Activated B cell treated with CpG ODN at 0.5 μM for 24 hours (primary cell): Measurements from ENCODE around the gene MAPK10. TPM values are rescaled to one million over a fixed set of nuclear protein-coding genes. Genes with fewer than 3 reads are reported as not detected.

Source experiments
- ATAC-seq: fragments of 200-7000 bp; cut with Tn5 transposase; one replicate; pipeline ENCODE4 v1.10.0; 2021; ENCODE audit warnings: low read depth, mild to moderate bottlenecking, moderate library complexity
- CTCF ChIA-PET: fragments of 350-600 bp; sonication (Branson Sonifier 250); formaldehyde crosslinking; loops from one replicate; lab custom pipeline; 2021; ENCODE audit warnings: antibody characterized with exemption; lab: Charles Lee
- POLR2A ChIA-PET: fragments of 350-600 bp; sonication (Branson Sonifier 250); formaldehyde crosslinking; loops from one replicate; lab custom pipeline; 2021; ENCODE audit warnings: antibody characterized with exemption; lab: Charles Lee
- DNase-seq: peaks from one replicate; pipeline ENCODE4 v3.0.0; 2022
- H3K27ac Mint-ChIP-seq: one replicate; pipeline ENCODE4 v1.8.0; 2020; ENCODE audit warnings: mixed read lengths
- H3K27me3 Mint-ChIP-seq: one replicate; pipeline ENCODE4 v1.8.0; 2021; ENCODE audit warnings: mixed read lengths
- H3K36me3 Mint-ChIP-seq: one replicate; pipeline ENCODE4 v1.8.0; 2021; ENCODE audit warnings: low read depth, mixed read lengths
- H3K4me1 Mint-ChIP-seq: one replicate; pipeline ENCODE4 v1.8.0; 2021; ENCODE audit warnings: mixed read lengths
- H3K4me3 Mint-ChIP-seq: one replicate; pipeline ENCODE4 v1.8.0; 2020; ENCODE audit warnings: mild to moderate bottlenecking, mixed read lengths
- H3K9me3 Mint-ChIP-seq: one replicate; pipeline ENCODE4 v1.8.0; 2020; ENCODE audit warnings: mixed read lengths
- intact Hi-C: fragments of 100-400 bp; cut with micrococcal nuclease; formaldehyde crosslinking; loops from one replicate; pipeline ENCODE4 v1.15.1; 2024
- total RNA-seq: library from RNA; stranded (reverse); gene quantifications from 2 replicates; pipeline ENCODE4 v1.2.3, GENCODE V29; 2022
- TF ChIP-seq, protein P1 (sequence below): fragments of 200-600 bp; IDR thresholded peaks from one replicate; pipeline ENCODE4 v1.8.0; 2022; ENCODE audit warnings: antibody characterized with exemption, mild to moderate bottlenecking

MAPK10 gene
- total RNA-seq, 1 donor from 2014 or later: 0.75 TPM

DNA sequence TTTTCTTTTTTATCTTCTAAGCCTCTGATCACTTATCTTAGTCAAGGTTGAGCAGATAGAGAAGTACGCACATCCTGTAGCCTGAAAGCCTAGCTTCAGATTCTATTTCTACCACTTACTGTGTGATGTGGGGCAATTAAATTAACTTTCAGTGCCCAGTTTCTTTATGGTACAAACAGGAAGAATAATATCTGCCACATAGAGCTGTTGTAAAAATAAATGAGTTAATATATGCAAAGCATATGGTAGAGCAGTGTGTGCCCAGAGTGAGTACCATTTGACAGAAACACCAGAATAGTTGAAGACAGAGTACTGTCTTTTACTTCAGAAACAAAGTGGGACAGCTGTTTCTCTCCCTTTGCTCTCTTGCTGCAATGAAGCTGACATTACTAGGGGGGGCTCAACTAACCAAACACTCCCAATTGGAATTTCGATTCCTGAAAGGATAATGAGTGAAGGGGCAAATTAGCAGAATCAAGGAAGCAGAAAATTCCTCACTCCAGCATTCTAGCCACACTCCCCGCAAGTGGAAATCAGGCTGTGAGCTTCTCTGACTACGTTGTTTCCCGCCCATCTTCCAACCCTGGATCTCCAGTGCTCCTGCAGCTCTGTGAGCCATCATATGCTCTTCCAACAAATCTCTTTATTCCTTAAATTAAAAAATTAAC lies 80.4 kb downstream of the MAPK10 start:
- intact Hi-C loops: no loop called here
- Mint-ChIP-seq H3K4me1 (peaks cover 17% of the 10 kb centered on the region), H3K9me3 (no peaks in the 10 kb centered on the region), H3K4me3 (no peak overlapping the region), H3K27me3 (no peaks in the 10 kb centered on the region), H3K27ac (no peak overlapping the region), H3K36me3 (no peaks in the 10 kb centered on the region)
- no peak for DNase-seq
- TF ChIP-seq, protein P1, sequence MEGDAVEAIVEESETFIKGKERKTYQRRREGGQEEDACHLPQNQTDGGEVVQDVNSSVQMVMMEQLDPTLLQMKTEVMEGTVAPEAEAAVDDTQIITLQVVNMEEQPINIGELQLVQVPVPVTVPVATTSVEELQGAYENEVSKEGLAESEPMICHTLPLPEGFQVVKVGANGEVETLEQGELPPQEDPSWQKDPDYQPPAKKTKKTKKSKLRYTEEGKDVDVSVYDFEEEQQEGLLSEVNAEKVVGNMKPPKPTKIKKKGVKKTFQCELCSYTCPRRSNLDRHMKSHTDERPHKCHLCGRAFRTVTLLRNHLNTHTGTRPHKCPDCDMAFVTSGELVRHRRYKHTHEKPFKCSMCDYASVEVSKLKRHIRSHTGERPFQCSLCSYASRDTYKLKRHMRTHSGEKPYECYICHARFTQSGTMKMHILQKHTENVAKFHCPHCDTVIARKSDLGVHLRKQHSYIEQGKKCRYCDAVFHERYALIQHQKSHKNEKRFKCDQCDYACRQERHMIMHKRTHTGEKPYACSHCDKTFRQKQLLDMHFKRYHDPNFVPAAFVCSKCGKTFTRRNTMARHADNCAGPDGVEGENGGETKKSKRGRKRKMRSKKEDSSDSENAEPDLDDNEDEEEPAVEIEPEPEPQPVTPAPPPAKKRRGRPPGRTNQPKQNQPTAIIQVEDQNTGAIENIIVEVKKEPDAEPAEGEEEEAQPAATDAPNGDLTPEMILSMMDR: no peak
- ChIA-PET CTCF (no interaction called here), POLR2A (no interaction called here)
- ATAC-seq: peak; percentile 40

DNA sequence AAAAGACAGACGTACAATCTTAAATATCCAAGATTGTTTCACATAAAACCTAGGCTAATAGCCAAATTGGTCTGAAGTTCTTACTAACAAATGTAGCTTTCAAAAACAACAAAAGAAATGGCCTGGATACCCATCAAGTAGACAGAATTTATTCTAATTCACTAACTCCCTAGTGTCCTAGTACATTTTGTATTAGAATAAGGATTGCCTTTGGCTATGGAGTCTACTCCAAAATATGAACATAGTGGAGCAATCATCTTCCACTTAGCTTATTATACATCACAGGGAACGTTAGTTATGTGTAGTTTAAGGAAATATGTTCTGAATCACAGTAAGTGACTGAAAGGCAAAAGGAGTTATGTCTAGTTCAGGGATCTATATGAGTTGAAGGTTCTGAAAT lies 81.7 kb downstream of the MAPK10 start:
- intact Hi-C loops: no loop called here
- H3K4me1 Mint-ChIP-seq: peaks cover 17% of the 10 kb centered on the region
- no peaks in the 10 kb centered on the region for H3K27me3 Mint-ChIP-seq
- no peak overlapping the region for H3K4me3 Mint-ChIP-seq
- no peaks in the 10 kb centered on the region for H3K9me3 Mint-ChIP-seq
- CTCF ChIA-PET: no interaction called here
- no peak overlapping the region for H3K27ac Mint-ChIP-seq
- no peaks in the 10 kb centered on the region for H3K36me3 Mint-ChIP-seq
- ATAC-seq (no peak), DNase-seq (no peak)
- TF ChIP-seq, protein P1: no peak
- POLR2A ChIA-PET: no interaction called here

DNA sequence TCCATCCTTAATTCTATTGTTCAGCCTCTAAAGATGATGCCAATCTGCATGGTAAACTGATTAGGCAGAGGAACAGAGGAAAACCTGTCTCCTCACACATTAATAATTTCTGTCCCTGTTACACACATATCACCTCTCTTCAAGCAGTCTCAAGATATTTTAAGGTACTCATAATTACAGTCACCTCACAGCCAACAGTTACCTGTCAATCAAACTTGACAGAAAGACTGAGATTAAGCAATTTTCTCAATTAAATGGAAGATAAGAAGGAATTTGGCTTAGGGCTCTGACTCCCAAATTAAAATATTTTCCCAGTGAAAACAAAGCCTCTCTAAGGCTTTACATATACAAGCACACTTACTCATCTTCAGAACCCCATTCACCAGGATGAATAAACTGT lies 85.2 kb downstream of the MAPK10 start:
- ATAC-seq: no peak
- H3K4me1 Mint-ChIP-seq: peaks cover 7% of the 10 kb centered on the region
- POLR2A ChIA-PET: no interaction called here
- TF ChIP-seq, protein P1: no peak
- H3K36me3 Mint-ChIP-seq: no peaks in the 10 kb centered on the region
- H3K27me3 Mint-ChIP-seq: no peaks in the 10 kb centered on the region
- H3K9me3 Mint-ChIP-seq: no peaks in the 10 kb centered on the region
- H3K4me3 Mint-ChIP-seq: no peak overlapping the region
- DNase-seq: no peak
- CTCF ChIA-PET: no interaction called here
- no peak overlapping the region for H3K27ac Mint-ChIP-seq
- intact Hi-C loops: no loop called here

DNA sequence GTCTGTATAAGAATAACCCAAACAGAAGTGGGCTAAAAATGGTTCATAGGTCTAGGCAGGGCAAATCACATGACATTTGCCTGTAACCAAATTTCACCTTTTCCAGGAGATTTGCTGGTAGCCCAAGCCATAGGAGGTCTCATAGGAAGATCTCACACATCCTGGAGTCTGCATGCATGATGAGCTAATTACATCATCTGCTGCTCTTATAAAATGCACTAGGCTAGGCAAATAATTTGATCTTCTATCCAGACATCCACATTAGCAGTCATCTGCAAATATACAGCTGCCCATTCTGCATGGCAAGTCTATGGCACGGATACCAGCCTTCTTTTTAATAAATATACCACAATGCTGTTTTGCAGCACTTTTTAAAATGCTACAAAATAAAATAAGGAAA lies 87.2 kb downstream of the MAPK10 start:
- Mint-ChIP-seq H3K4me3 (no peak overlapping the region), H3K36me3 (no peaks in the 10 kb centered on the region), H3K27me3 (no peaks in the 10 kb centered on the region), H3K9me3 (no peaks in the 10 kb centered on the region), H3K4me1 (no peaks in the 10 kb centered on the region), H3K27ac (no peak overlapping the region)
- CTCF ChIA-PET: no interaction called here
- intact Hi-C loops: no loop called here
- POLR2A ChIA-PET: no interaction called here
- TF ChIP-seq, protein P1: no peak
- DNase-seq (no peak), ATAC-seq (no peak)

DNA sequence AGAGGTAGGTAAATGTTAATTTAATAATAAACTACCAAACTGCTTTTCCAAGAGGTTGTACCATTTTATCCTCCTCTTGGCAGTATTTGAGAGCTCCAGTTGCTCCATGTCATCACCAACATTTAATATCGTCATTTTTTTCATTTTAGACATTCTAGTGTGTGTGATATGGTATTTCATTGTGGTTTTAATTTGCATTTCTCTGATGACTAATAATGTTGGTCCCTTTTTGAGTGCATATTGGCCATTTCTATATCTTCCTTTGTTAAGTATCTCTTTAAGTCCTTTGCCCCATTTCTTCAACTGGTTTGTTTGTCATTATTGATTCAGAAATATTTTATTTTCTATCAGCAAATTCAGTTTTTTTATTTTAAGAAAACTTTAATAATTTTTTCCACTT lies 88.8 kb downstream of the MAPK10 start:
- no peaks in the 10 kb centered on the region for H3K36me3 Mint-ChIP-seq
- H3K4me3 Mint-ChIP-seq: no peak overlapping the region
- H3K9me3 Mint-ChIP-seq: no peaks in the 10 kb centered on the region
- DNase-seq (no peak), ATAC-seq (no peak)
- H3K27me3 Mint-ChIP-seq: no peaks in the 10 kb centered on the region
- H3K27ac Mint-ChIP-seq: no peak overlapping the region
- ChIA-PET CTCF (no interaction called here), POLR2A (no interaction called here)
- intact Hi-C loops: no loop called here
- H3K4me1 Mint-ChIP-seq: no peaks in the 10 kb centered on the region
- TF ChIP-seq, protein P1: no peak
